Measurements from ENCODE around the gene CDC25A.
"Not testable (repeated sequence)": the region's sequence is repeated elsewhere in the genome, so short reads cannot be mapped to it uniquely, and the experiment has no call there.

The CDC25A gene

DNA sequence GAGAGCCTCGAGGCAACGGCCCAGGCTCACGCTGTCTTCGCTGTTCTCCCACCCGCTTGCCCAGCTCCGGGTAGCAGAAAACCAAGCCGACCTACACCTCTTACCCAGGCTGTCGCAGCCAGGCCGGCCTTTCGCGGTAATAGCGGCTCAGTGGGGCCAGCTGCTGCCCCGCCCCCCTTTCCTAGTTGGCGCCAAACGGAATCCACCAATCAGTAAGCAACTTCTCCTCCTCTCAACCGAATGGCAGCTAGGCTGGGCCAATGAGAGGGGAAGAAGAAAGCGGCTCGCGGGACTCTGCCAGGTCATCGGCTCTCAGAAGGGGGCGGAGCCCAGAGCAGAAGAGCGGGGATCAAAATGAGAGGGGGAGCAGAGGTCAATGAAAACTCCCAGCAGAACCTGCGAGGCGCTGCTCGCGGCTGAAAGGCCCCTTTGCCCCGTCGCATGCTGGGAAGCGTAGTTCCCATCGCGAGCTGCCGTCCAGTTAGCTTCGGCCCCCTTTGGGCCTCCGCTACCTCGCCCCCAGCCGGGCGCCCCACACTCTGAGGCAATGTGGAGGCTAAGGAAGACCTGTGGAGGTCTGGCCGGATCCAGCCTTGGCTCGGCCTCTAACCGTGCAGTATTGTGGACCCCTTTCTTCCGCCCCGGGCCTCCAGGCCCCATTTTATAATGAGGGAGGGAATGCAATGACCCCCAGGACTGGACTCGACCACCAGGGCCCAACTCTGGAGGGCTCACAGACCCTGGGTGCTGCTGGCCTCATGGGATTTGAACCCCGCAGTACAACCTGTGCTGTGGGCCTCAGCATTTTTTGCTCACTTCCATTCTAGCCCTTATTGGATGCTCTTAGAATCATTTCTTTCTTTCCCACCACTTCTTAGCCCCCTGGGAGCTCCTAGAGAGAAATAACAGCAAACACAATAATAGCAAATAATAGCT is at the start of gene CDC25A:
CDC25A (minus strand) TSS at position 152 of the 936 bp plus-strand sequence. CDS start 470 bp downstream, outside the sequence.
- DNase-seq (ENCODE audit: extremely low read depth in 1 of 2, low read depth in 1 of 2) = peak; percentile 79 to 87

DNA sequence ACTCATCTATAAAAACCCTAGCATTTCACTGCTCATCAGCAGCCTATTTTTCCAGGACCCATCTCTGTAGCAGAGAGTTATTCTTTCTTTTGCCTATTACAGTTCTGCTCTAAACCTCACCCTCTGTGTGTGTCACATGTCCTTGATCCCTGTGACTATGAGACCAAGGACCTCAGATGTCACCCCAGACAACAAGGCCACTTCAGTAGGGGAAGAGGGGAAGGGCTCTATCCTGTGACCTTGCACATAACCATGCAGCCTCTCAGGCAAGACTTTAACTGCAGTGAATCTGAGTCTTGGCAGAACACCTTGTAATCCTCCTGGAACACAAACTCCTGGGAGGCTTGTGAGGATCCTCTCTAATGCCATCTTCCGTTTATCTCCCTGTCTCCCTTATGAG is 48.3 kb upstream of the CDC25A start:
- no peak for DNase-seq (ENCODE audit: extremely low read depth in 1 of 2, low read depth in 1 of 2)

DNA sequence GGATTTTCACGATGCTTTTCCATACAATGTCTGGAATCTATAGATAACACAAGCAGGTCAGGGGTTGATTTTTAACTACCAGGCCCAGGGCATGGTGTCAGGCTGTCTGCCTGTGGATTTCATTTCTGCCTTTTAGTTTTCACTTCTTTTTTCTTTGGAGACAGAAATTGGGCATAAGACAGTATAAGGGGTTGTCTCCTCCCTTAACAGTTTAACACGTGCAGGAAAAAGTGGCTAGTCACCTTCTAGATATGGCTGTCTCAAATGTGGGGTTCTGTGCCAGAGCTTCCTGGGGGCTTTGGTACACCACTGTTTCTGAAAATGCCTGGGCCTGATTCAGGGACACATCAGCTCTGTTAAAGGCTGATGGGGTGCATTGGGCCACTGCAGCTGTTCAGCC is 45.3 kb upstream of the CDC25A start:
- no peak for DNase-seq (ENCODE audit: extremely low read depth in 1 of 2, low read depth in 1 of 2)

DNA sequence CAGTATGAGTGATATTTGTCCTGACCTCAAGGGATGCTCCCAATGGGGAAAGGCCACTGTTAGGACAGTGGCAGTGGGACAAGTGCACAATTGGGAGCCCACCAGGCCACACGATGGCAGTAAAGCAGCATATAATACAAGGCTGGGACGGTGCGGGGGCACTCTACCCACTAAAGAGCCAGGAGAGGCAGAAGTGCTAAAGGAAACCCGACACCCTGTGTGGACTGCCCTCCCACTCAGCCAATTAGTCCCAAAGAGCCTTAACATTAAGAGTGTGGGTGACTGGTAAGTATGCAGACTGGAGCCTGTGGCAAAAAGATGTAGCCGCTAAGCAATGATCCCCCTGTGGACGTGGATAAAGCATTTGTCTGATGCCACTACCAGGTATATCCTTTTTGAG is 44.5 kb upstream of the CDC25A start:
- peak; percentile 12 to 33 for DNase-seq (ENCODE audit: extremely low read depth in 1 of 2, low read depth in 1 of 2)

DNA sequence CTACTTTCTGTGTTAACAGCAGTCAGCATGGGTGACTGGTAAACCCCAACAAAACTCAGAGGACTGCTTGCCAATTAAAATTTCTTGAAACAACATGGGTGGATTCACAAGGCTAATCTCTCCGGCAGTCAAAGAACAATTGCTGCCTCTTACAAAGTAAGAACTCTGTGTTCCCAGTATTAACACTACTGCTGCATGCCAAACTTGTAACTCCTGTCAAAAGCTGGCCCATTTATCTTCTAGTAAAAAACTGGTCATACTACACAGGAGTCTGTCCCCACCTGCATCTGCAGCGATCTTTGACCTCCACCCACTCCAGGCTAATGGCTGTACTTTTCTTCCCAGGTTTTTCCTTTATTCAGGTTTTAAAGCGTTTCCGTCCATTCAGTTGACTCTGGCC is 44.0 kb upstream of the CDC25A start:
- no peak for DNase-seq (ENCODE audit: extremely low read depth in 1 of 2, low read depth in 1 of 2)

DNA sequence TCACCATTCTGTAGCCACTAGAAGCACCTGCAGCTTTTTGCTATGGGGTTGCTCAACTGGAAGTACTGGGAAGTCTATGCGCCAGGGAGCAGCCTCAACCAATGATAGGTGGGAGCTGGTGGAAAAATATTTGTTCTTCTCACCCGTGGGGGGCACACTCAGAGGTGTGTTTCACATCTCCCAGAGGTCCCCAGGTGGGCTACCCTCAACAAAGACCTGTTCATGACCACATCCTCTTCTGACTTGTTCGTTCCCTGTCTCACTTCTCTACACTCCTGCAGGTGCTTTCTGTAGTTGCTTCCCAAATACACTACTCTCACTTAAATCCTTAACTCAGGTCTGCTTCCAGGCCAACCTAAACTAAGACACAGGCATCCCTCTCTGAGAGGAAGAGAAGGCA is 38.7 kb upstream of the CDC25A start:
- DNase-seq (ENCODE audit: extremely low read depth in 1 of 2, low read depth in 1 of 2) = no peak

DNA sequence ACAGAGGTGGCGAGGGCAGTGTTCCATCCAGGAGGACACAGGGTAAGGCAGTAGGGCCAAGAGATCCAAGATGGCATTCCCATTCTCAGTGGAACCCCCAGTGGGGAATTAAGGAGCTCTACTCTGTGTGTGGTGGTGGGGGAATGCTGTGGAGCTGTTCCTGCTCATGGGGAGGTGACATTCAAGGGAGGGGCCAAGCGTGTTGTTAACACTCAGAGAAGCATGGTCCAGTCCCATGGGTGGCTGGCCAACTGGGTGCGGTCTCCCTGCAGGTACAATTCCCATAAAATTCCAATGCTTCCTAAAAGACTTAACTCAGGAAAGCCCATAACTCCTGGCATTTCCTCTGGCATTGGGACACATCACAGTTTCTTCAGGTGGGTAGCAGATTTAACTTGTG is 37.4 kb upstream of the CDC25A start:
- no peak for DNase-seq (ENCODE audit: extremely low read depth in 1 of 2, low read depth in 1 of 2)

DNA sequence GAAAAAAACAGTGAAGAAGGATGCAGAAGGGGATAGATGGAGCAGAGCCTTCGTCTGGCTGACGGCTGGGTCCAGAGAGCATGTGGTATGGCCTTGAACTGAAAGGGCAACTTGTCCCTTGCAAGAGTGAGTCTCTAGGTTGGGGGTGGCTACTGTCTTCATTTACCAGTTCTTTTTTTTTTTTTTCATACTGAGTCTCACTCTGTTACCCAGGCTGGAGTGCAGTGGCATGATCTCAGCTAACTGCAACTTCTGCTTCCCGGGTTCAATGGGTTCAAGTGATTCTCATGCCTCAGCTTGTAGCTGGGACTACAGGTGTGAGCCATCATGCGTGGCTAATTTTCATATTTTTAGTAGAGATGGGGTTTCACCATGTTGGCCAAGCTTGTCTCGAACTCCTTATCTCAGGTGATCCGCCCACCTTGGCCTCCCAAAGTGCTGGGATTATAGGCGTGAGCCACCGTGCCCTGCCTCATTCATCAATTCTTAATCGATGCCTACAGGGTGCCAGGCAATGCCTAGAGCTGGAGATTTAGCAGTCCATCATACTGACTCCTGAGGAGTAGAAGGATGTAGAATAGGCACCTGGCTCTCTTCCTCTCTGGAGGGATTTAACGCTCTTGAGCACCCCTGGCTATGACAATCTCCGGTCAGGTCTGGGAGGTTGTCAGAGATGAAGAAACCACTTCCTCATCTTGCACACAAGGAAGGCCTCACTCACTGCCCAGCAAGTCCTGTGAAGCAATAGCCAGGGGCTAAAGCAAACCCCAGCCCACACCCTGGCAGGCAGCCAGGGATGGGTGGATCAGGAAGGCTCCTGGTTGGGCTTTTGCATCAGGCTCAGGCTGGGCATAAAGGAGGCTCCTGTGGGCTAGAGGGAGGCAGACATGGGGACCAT is 34.6 kb upstream of the CDC25A start, which contains the start of gene CAMP:
CAMP (plus strand) TSS at position 880 of the 898 bp plus-strand sequence; CDS start at position 897, 17 bp downstream.
- no peak for DNase-seq (ENCODE audit: extremely low read depth in 1 of 2, low read depth in 1 of 2)

DNA sequence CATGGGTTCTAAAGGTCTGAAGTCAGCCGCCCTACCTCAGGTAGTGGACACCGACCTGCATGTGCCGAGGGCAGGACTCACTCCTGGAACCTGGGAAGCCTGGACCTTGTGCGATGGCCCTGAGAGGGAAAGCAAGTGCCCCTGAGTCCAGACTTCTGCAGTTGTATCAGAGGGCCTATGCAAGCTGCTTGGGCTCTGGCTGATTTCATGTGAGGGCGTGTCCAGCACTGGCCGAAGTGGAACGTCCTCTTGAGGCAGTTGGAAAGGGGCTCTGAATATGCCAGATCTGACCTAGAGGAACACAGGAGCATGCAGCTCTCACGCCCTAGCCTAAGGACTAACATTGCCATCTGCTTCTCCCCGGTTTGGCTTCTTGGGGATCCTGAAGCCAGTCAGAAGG is 32.5 kb upstream of the CDC25A start:
- no peak for DNase-seq (ENCODE audit: extremely low read depth in 1 of 2, low read depth in 1 of 2)

DNA sequence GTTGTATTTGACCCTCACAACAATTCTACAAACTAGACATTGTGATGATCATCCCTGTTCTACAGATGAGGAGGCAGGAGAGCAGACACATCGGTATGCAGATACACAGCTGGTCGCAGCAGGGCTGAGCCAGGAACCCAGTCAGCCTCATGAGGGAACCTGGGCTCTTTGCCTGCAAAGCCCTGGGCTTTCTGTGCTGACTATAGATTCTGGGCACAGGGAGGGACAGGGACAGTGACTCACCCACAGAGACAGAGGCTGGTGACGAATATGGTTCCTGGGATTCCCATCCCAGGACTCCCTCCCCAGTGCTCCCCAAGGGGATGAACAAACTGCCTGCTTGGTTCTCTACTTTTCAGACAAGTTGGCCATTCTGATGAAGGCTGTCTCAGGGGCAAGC is 31.3 kb upstream of the CDC25A start:
- DNase-seq (ENCODE audit: extremely low read depth in 1 of 2, low read depth in 1 of 2) = no peak

DNA sequence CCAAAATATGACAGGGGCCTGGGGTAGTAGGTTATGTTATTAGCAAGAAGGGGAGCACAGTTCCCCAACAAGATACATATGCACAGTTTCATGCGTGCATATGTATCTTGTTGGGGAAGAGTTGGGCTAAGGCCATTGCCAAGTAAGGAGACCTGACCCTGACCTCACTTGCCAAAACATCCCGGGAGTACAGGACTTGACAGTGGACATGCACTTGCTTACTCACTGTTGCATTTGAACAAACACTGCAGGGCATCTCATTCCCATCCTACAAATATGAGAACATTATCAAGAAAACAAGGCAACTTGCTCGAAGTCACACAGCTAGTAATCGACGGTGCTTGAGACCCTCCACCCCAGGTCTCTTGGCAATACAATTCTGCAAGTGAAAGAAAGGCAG is 30.3 kb upstream of the CDC25A start:
- no peak for DNase-seq (ENCODE audit: extremely low read depth in 1 of 2, low read depth in 1 of 2)

DNA sequence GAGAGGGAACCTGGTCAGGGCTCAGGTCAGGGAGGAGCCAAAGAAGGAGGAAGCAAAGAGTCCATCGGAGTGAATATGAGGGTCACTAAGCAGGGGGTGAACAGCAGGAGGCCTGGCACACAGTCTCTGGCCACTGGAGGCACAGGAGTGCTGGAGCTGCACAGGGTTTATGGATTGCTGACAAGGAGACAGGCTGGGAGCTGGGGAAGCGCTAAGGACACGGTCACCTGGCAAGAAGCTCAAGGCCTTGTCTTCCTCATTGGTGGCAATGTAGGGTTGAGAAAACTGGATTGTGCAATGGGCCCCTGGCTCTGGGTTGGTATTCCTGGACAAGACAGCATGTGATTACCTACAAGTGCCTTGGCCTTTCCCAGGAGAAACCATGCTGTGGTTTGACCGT is 29.2 kb upstream of the CDC25A start:
- DNase-seq (ENCODE audit: extremely low read depth in 1 of 2, low read depth in 1 of 2) = no peak

DNA sequence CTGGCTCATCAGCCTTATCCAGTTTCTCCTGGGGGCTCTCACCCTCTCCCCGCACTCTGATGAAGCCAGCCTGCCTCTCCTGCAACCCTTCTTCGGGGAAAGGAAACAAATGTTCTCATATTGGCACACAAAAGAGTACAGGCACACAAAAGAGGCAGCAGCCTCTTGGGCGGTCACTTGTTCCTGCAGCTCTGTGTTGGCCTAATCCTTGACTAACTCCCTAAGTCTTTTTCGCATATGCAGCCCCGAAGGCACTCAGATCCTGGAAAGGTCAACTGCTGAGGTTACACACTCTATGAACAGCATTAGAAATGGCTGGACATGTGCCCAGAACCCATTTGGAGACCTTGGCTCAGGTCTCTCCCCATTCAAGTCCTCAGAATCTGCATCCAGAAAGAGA is 27.7 kb upstream of the CDC25A start:
- no peak for DNase-seq (ENCODE audit: extremely low read depth in 1 of 2, low read depth in 1 of 2)

DNA sequence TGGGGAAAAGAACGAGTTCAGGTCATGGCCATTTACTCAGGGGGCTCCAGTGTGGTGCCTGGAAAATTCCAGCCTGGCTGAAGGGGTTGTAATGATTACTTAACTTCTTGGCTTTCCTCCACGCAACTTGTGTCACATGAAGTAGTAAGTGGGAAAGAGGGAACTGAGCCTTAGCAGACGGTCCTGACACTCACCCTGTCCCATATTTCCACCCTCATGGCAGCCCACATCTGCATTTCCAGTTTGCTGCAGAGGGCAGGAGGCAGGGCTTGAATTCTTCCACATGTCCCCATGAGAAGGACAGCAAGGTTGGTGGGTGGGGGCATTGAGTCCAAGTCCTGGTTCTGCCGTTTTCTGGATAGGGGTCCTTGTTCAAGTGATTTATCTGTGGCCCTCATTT is 27.2 kb upstream of the CDC25A start:
- DNase-seq (ENCODE audit: extremely low read depth in 1 of 2, low read depth in 1 of 2) = no peak

DNA sequence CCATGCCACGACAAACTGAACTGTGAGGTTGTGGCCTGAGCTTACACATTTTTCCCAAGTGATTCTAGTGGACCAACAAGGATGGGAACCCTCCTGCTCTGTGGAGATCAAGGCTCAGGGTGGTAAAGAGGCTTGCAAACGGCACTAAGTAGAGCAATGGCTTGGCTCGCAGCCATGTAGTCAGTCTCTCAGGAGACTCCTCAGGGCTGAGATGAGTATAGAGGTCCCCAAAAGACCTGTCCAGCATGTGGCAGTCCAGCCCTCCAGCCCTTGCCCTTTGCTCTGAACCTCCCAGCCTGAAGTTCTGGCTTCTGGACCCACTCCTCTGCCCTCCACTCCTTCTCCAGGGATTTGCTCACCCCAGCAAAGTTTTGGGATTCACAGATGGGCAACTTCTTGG is 26.8 kb upstream of the CDC25A start:
- DNase-seq (ENCODE audit: extremely low read depth in 1 of 2, low read depth in 1 of 2) = no peak

DNA sequence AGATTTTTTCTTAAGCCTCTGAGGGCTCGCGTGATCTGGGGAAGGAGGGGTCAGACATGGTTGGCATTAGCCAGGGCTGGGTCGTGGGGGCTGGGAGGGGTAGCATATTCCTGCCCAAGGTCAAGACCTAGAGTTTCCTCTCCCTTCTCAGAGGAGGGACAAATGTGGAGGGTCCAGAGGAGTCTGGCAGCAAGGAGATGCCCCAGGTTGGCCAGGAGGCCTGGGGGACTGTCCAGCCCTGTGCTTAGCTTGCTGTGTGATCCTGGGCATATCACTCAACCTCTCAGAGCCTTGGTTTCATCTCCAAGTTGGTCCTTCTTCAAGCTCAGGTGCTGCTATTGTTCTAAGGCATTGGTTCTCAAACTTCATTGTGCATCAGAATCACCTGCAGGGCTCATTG is 26.0 kb upstream of the CDC25A start:
- no peak for DNase-seq (ENCODE audit: extremely low read depth in 1 of 2, low read depth in 1 of 2)

DNA sequence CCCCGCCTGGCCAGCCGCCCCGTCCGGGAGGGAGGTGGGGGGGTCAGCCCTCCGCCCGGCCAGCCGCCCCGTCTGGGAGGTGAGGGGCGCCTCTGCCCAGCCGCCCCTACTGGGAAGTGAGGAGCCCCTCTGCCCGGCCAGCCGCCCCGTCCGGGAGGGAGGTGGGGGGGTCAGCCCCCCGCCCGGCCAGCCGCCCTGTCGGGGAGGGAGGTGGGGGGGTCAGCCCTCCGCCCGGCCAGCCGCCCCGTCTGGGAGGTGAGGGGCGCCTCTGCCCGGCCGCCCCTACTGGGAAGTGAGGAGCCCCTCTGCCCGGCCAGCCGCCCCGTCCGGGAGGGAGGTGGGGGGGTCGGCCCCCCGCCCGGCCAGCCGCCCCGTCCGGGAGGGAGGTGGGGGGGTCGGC is 23.6 kb upstream of the CDC25A start:
- not testable (repeated sequence) for DNase-seq (ENCODE audit: extremely low read depth in 1 of 2, low read depth in 1 of 2)

DNA sequence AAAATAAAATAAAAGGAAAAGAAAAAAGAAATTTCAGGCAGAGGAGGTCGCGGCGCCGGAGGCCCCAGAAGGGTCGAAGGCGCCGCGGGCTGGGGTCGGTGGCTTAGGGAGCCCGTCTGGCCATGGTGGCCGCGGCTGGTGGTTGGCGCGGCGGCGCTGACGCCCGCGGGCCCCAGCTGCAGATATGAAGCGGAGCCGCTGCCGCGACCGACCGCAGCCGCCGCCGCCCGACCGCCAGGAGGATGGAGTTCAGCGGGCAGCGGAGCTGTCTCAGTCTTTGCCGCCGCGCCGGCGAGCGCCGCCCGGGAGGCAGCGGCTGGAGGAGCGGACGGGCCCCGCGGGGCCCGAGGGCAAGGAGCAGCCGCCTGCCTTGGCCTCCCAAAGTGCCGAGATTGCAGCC is 22.3 kb upstream of the CDC25A start:
- DNase-seq (ENCODE audit: extremely low read depth in 1 of 2, low read depth in 1 of 2) = not testable (repeated sequence)

DNA sequence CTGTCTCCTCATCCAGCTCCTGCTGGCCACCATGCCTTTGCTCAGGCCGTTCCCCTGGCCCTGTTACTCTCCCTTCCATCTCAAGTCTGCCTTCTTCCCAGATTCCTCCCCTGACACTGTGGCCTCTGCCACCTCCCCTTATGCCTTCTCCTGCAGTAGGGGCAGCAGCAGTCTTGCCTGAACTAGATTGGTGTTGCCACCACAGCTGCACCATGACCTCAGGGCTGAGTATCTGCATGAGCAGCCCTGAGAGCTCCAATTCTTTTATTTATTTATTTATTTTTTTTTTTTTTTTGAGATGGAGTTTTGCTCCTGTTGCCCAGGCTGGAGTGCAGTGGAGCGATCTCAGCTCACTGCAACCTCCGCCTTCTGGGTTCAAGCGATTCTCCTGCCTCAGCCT is 21.2 kb upstream of the CDC25A start:
- no peak for DNase-seq (ENCODE audit: extremely low read depth in 1 of 2, low read depth in 1 of 2)

DNA sequence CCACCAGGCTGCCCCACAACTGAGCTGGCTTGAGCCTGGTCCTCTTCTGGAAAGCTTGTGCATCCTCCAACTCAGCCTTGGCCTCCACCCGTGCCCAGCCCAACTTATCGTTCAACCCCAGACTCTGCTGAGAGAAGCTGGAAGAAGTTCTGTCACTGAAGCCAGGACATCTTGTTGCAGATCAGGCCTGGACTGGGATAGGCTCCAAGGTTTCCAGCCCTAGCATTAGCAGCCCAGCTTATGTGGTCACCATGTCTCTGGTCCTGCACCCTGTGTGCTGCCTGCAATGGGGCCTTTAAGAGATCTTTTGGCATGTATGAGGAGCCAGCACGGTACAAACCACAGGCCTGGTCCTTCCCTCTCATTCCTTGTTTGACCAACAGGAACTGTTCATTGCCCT is 19.9 kb upstream of the CDC25A start:
- DNase-seq (ENCODE audit: extremely low read depth in 1 of 2, low read depth in 1 of 2) = no peak

DNA sequence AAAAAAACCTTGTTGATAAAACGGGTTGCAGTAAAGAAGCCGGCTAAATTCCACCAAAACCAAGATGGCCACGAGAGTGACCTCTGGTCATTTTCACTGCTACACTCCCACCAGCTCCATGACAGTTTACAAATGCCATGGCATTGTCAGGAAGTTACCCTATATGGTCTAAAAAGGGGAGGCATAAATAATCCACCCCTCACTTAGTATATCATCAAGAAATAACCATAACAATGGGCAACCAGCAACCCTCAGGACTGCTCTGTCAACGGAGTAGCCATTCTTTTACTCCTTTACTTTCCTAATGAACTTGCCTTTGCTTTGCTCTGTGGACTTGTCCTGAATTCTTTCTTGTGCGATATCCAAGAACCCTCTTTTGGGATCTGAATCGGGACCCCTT is 14.4 kb upstream of the CDC25A start:
- no peak for DNase-seq (ENCODE audit: extremely low read depth in 1 of 2, low read depth in 1 of 2)

DNA sequence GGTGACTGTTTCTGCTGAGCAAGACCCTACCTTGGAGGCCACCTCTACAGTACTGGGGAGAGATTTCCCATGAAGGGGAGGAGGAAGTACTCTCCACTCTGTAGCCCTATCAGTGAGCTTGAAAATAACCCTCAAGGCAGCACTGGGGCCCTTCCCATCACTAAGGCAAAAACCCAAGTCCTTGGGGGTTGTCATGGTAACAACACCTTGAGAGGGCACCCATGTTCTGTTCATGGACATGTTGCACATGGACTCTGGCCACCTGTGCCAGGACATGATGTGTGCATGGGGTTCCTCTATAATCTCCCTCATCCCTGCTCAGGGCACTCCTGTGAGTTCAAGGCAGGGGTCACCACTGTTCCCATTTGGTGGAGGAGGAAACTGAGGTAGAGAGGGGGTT is 10.9 kb upstream of the CDC25A start:
- DNase-seq (ENCODE audit: extremely low read depth in 1 of 2, low read depth in 1 of 2) = no peak
